Gastrocnemius medialis (tissue), 4 donors: ENCODE data around the gene TXNRD1.
"Not testable (repeated sequence)": the region's sequence is repeated elsewhere in the genome, so short reads cannot be mapped to it uniquely, and the experiment has no call there.

Experiments
- POLR2A ChIP-seq, 2 donors: fragments of 450-650 bp; IDR thresholded peaks; one replicate each; pipeline ENCODE4 v1.6.1; 2017; ENCODE audit warnings: antibody characterized with exemption in 2 of 2, mild to moderate bottlenecking in 2 of 2, moderate library complexity in 2 of 2
- TF ChIP-seq, protein P1 (sequence below), 5 experiments: fragments of 450-650 bp in 3 of 5; fragments of 200-600 bp in 2 of 5; sonication (generic) in 2 of 5; IDR thresholded peaks in 4 of 5; conservative IDR thresholded peaks in 1 of 5; 1 replicate in 4 of 5; 2 replicates in 1 of 5; pipeline ENCODE4 v1.5.1; 2016 to 2019; ENCODE audit warnings: antibody characterized with exemption in 5 of 5, mild to moderate bottlenecking in 3 of 5, moderate library complexity in 3 of 5

DNA sequence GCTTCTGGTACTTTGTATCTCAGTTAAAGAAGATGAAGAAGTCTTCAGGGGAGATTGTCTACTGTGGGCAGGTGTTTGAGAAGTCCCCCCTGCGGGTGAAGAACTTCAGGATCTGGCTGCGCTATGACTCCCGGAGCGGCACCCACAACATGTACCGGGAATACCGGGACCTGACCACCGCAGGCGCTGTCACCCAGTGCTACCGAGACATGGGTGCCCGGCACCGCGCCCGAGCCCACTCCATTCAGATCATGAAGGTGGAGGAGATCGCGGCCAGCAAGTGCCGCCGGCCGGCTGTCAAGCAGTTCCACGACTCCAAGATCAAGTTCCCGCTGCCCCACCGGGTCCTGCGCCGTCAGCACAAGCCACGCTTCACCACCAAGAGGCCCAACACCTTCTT is 49.9 kb downstream of the TXNRD1 start:
- TF ChIP-seq POLR2A (IDR thresholded peaks at IDR 0.05) = not testable (repeated sequence)
- TF ChIP-seq, protein P1, sequence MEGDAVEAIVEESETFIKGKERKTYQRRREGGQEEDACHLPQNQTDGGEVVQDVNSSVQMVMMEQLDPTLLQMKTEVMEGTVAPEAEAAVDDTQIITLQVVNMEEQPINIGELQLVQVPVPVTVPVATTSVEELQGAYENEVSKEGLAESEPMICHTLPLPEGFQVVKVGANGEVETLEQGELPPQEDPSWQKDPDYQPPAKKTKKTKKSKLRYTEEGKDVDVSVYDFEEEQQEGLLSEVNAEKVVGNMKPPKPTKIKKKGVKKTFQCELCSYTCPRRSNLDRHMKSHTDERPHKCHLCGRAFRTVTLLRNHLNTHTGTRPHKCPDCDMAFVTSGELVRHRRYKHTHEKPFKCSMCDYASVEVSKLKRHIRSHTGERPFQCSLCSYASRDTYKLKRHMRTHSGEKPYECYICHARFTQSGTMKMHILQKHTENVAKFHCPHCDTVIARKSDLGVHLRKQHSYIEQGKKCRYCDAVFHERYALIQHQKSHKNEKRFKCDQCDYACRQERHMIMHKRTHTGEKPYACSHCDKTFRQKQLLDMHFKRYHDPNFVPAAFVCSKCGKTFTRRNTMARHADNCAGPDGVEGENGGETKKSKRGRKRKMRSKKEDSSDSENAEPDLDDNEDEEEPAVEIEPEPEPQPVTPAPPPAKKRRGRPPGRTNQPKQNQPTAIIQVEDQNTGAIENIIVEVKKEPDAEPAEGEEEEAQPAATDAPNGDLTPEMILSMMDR (IDR thresholded peaks at IDR 0.05 in 4 of 5, conservative IDR thresholded peaks at IDR 0.05 in 1 of 5) = not testable (repeated sequence)
